HEK293 (cell line): ENCODE data around the gene POU5F2.

Experiments
- CTCF ChIA-PET: fragments of 350-600 bp; formaldehyde crosslinking; extraction: SDS; loops from one replicate; lab custom pipeline; 2021; ENCODE audit warnings: antibody characterized with exemption; lab: Yijun Ruan, JAX
- POLR2A ChIA-PET: fragments of 300-600 bp; formaldehyde crosslinking; extraction: SDS; loops from one replicate; lab custom pipeline; 2020; ENCODE audit warnings: antibody characterized with exemption, inconsistent platforms; lab: Yijun Ruan, JAX
- H3K27ac ChIP-seq: fragments of 200-500 bp; sonication (Bioruptor generic); 2 replicates; pipeline ENCODE4 v1.5.1; 2014; ENCODE audit warnings: low read depth, low read length, control low read depth, inconsistent platforms; ENCODE audit errors: extremely low read depth
- H3K36me3 ChIP-seq, 2 experiments: fragments of 200-500 bp in 1 of 2; sonication (Bioruptor generic) in 1 of 2; 1 replicate in 1 of 2; 2 replicates in 1 of 2; pipeline ENCODE4 v1.5.1; 2014 to 2017; ENCODE audit warnings: inconsistent platforms in 2 of 2, low read length in 2 of 2; ENCODE audit not compliant: control insufficient read depth in 2 of 2, insufficient read depth in 1 of 2
- H3K4me1 ChIP-seq: fragments of 200-500 bp; sonication (Bioruptor generic); 2 replicates; pipeline ENCODE4 v1.5.1; 2014; ENCODE audit warnings: mild to moderate bottlenecking, low read length, inconsistent platforms; ENCODE audit not compliant: control insufficient read depth, insufficient read depth
- H3K4me3 ChIP-seq: 2 replicates; pipeline ENCODE4 v1.5.1; 2011; ENCODE audit warnings: low read depth, mild to moderate bottlenecking, control low read depth, low read length, moderate library complexity
- H3K9me3 ChIP-seq: fragments of 200-500 bp; sonication (Bioruptor generic); 2 replicates; pipeline ENCODE4 v1.5.1; 2014; ENCODE audit warnings: low read depth, low read length, inconsistent platforms; ENCODE audit not compliant: control insufficient read depth, insufficient read depth
- ZNF140 ChIP-seq: fragments of 450-650 bp; formaldehyde crosslinking; IDR thresholded peaks from 2 replicates; pipeline ENCODE4 v1.5.1; 2016; ENCODE audit warnings: missing biosample characterization, missing genetic modification characterization
- ZNF174 ChIP-seq: fragments of 450-650 bp; formaldehyde crosslinking; IDR thresholded peaks from 2 replicates; pipeline ENCODE4 v1.5.0; 2017; ENCODE audit warnings: missing biosample characterization, mild to moderate bottlenecking, missing genetic modification characterization
- ZNF423 ChIP-seq: fragments of 450-650 bp; formaldehyde crosslinking; IDR thresholded peaks from 2 replicates; pipeline ENCODE4 v1.5.1; 2016; ENCODE audit warnings: missing biosample characterization, missing genetic modification characterization
- ZNF639 ChIP-seq: fragments of 450-650 bp; formaldehyde crosslinking; IDR thresholded peaks from 2 replicates; pipeline ENCODE4 v1.5.1; 2016; ENCODE audit warnings: missing biosample characterization, missing genetic modification characterization

Gene POU5F2

GRCh38 chr5:93704996-93705395, 36.4 kb downstream of the POU5F2 start (continued):
- TF ChIP-seq ZNF639 (tag by site-specific recombination) (no peak), ZNF423 (tag by site-specific recombination) (no peak)

- CTCF ChIA-PET: no interaction called here
- no peaks in the 10 kb centered on the region for H3K36me3 ChIP-seq
- H3K4me1 ChIP-seq: no peaks in the 10 kb centered on the region
- TF ChIP-seq ZNF140 (tag by site-specific recombination): no peak
- no peak for TF ChIP-seq ZNF174 (tag by site-specific recombination)
- no peaks in the 10 kb centered on the region for H3K9me3 ChIP-seq
- H3K4me3 ChIP-seq: no peak overlapping the region
- H3K27ac ChIP-seq: no peak overlapping the region
- POLR2A ChIA-PET: no interaction called here
Measured at GRCh38 chr5:93691997-93692396, 49.4 kb downstream of the POU5F2 start.
